ENCODE data around the gene EPS8L3. TPM values are rescaled to one million over a fixed set of nuclear protein-coding genes. Genes with fewer than 3 reads are reported as not detected.

Gene EPS8L3
- total and polyA plus RNA-seq, 9 of the 15 experiments (the other 6 are each of a cell fraction or from before 2014, with no cell fraction given), result 0.09 to 0.42 (median 0.14) TPM; not detected in 5

GRCh38 chr1:109764561-109765482 is 1.1 kb upstream of the EPS8L3 start:
- DNase-seq (ENCODE audit: extremely low read depth in 1 of 4, low spot score in 3 of 4) (no peak), FAIRE-seq (no peak), ATAC-seq (no peak)
- no peak overlapping the region for H3K4me2 ChIP-seq (ENCODE audit: insufficient read depth, low read length)
- H3K9me3 ChIP-seq (replicated peaks; ENCODE audit: control insufficient read depth, insufficient read depth, low read depth, low read length), result no peaks in the 10 kb centered on the region
- ChIA-PET CTCF (ENCODE audit: low intra/inter-chr PET ratio) (no interaction called here), POLR2A (interaction anchor here (0.6 to 1.4 kb wide), 6 partner anchors 9 to 277 kb away, joined by 3 to 5 read pairs (median 3); partner anchors contain the start of genes AHCYL1 and GNAI3)
- no peak overlapping the region for H3K27ac ChIP-seq (ENCODE audit: extremely low read depth, low read depth, low read length)
- in situ Hi-C loops (cut with MboI), result loop anchor here (5.0 kb wide), 1 partner anchor 218 kb away; the partner anchor contains the start of gene GNAI3
- no peak overlapping the region for H2AFZ ChIP-seq (ENCODE audit: low read depth, low read length)
- no peaks in the 10 kb centered on the region for H3K36me3 ChIP-seq (ENCODE audit: control insufficient read depth, insufficient read depth, low read length)
- WGBS (ENCODE audit: insufficient coverage, low coverage, missing lambda C conversion rate), result 51% methylated on average over 13 of the region's 13 CpGs
- BruUV-seq (replicated peaks), result no TSS peak
- H3K4me1 ChIP-seq (replicated peaks in 1 of 2; ENCODE audit: control insufficient read depth in 2 of 2, insufficient read depth in 2 of 2, low read length in 2 of 2), result peaks cover 26 to 27% of the 10 kb centered on the region in 2 experiments
- intact Hi-C loops (cut with micrococcal nuclease), result no loop called here
- H4K20me1 ChIP-seq (replicated peaks; ENCODE audit: control insufficient read depth, insufficient read depth, low read length), result no peaks in the 10 kb centered on the region
- H3K4me3 ChIP-seq, result no peak overlapping the region
- H3K9me1 ChIP-seq (ENCODE audit: control insufficient read depth, insufficient read depth, low read length), result no peaks in the 10 kb centered on the region
- TF ChIP-seq SRSF1 (IDR thresholded peaks at IDR 0.05; ENCODE audit: low read depth, low read length) (no peak), PPARD (CRISPR knock-in tag; IDR thresholded peaks at IDR 0.05) (no peak), ERF (CRISPR knock-in tag; IDR thresholded peaks at IDR 0.05) (0 out of 2 replicates have a peak, but pooled peaks have one; percentile 11), PCBP2 (IDR thresholded peaks at IDR 0.05; ENCODE audit: low read depth, low read length, poor library complexity, severe bottlenecking) (no peak), SMARCA5 (IDR thresholded peaks at IDR 0.05) (no peak), MYC (IDR thresholded peaks at IDR 0.05; ENCODE audit: low read depth, low read length) (no peak), MYC (CRISPR knock-in tag; IDR thresholded peaks at IDR 0.05; ENCODE audit: borderline replicate concordance, low read depth) (no peak), ZNF584 (CRISPR knock-in tag; IDR thresholded peaks at IDR 0.05; ENCODE audit: low read depth) (no peak), EP400 (IDR thresholded peaks at IDR 0.05) (no peak)
- peaks cover 5 to 19% of the 10 kb centered on the region in 2 experiments for H3K27me3 ChIP-seq (ENCODE audit: control insufficient read depth in 2 of 2, insufficient read depth in 2 of 2, low read length in 2 of 2)
- no peaks in the 10 kb centered on the region for H3K79me2 ChIP-seq (ENCODE audit: control insufficient read depth, insufficient read depth, low read length)
- H3K9ac ChIP-seq (ENCODE audit: insufficient read depth in 1 of 2, low read depth in 2 of 2, low read length in 2 of 2), result no peak overlapping the region; a peak in 1 of 4 replicates
